Muscle of leg (tissue), 11 donors: Measurements from ENCODE around the gene CRYGN. TPM values are rescaled to one million over a fixed set of nuclear protein-coding genes. Genes with fewer than 3 reads are reported as not detected.

Source experiments
- DNase-seq: peaks from one replicate; pipeline ENCODE4 v3.0.0; 2013
- H3K27ac ChIP-seq: one replicate; pipeline ENCODE4 v1.5.1; 2013; ENCODE audit warnings: mild to moderate bottlenecking, low read length, control low read depth
- H3K27me3 ChIP-seq: one replicate; pipeline ENCODE4 v1.6.1; 2013; ENCODE audit warnings: low read length; ENCODE audit not compliant: control insufficient read depth, insufficient read depth
- H3K36me3 ChIP-seq: one replicate; pipeline ENCODE4 v1.6.1; 2013; ENCODE audit warnings: low read length; ENCODE audit not compliant: control insufficient read depth, insufficient read depth
- H3K4me1 ChIP-seq: one replicate; pipeline ENCODE4 v1.6.1; 2013; ENCODE audit warnings: low read length; ENCODE audit not compliant: control insufficient read depth, insufficient read depth
- H3K4me3 ChIP-seq: one replicate; pipeline ENCODE4 v1.5.1; 2013; ENCODE audit warnings: low read length, control low read depth
- H3K9me3 ChIP-seq: replicated peaks from 2 replicates; pipeline ENCODE4 v1.6.1; 2013; ENCODE audit warnings: low read depth, low read length; ENCODE audit not compliant: control insufficient read depth
- WGBS: methylation state at CpG from one replicate; pipeline ENCODE4 v1.1.5; 2013; ENCODE audit warnings: missing lambda C conversion rate; ENCODE audit not compliant: insufficient coverage; 5-methylcytosine and 5-hydroxymethylcytosine counted together
- polyA plus RNA-seq, 8 donors: library from polyadenylated mRNA; unstranded; fragments of 120-200 nt; gene quantifications; one replicate each; pipeline versions ENCODE4 v1.2.1 to v1.2.3, GENCODE V29; 2013; ENCODE audit warnings: inconsistent platforms in 1 of 8, low replicate concordance in 1 of 8; ENCODE audit not compliant: insufficient read length in 8 of 8, insufficient read depth in 1 of 8
- total RNA-seq: library from RNA; stranded (reverse); fragments of 120-200 nt; gene quantifications from one replicate; pipeline ENCODE4 v1.2.4, GENCODE V29; 2013

Gene CRYGN
- total and polyA plus RNA-seq, 9 donors = 0.05 to 0.41 (median 0.12) TPM; not detected in 3

- Histone ChIP-seq H3K36me3 (peaks cover 11% of the 10 kb centered on the region), H3K27ac (peak overlapping the region; percentile 79), H3K27me3 (peaks cover 3% of the 10 kb centered on the region), H3K4me1 (peaks cover 21% of the 10 kb centered on the region), H3K4me3 (peak overlapping the region; percentile 13), H3K9me3 (peaks cover 21% of the 10 kb centered on the region)
- peak; percentile 90 for DNase-seq
- WGBS = 1% methylated on average over 16 of the region's 25 CpGs
Observed at GRCh38 chr7:151459726-151460473, 20.0 kb upstream of the CRYGN start.

GRCh38 chr7:151457534-151457933 is 17.6 kb upstream of the CRYGN start:
- Histone ChIP-seq H3K27me3 (peaks cover 3% of the 10 kb centered on the region), H3K9me3 (peaks cover 5% of the 10 kb centered on the region), H3K36me3 (no peaks in the 10 kb centered on the region), H3K4me1 (peaks cover 21% of the 10 kb centered on the region), H3K27ac (no peak overlapping the region), H3K4me3 (no peak overlapping the region)
- DNase-seq = no peak
- WGBS = 93% methylated on average over 2 of the region's 6 CpGs

GRCh38 chr7:151456782-151457181 is 16.8 kb upstream of the CRYGN start:
- Histone ChIP-seq H3K27ac (no peak overlapping the region), H3K9me3 (no peaks in the 10 kb centered on the region), H3K4me1 (peaks cover 21% of the 10 kb centered on the region), H3K27me3 (peaks cover 3% of the 10 kb centered on the region), H3K4me3 (no peak overlapping the region), H3K36me3 (no peaks in the 10 kb centered on the region)
- DNase-seq = no peak
- 61% methylated on average over 2 of the region's 4 CpGs for WGBS

- 80% methylated on average over 1 of the region's 5 CpGs for WGBS
Observed at GRCh38 chr7:151456276-151456675, 16.3 kb upstream of the CRYGN start.

GRCh38 chr7:151455690-151456089 is 15.7 kb upstream of the CRYGN start:
- WGBS = no CpG with 5 or more reads among the region's 4 CpGs
- peaks cover 18% of the 10 kb centered on the region for H3K4me1 ChIP-seq
- no peak for DNase-seq
- H3K27me3 ChIP-seq = peaks cover 3% of the 10 kb centered on the region
- no peak overlapping the region for H3K27ac ChIP-seq
- no peaks in the 10 kb centered on the region for H3K9me3 ChIP-seq
- H3K4me3 ChIP-seq = no peak overlapping the region
- no peaks in the 10 kb centered on the region for H3K36me3 ChIP-seq

More at GRCh38 chr7:151456276-151456675, 16.3 kb upstream of the CRYGN start:
- no peaks in the 10 kb centered on the region for H3K36me3 ChIP-seq
- H3K27ac ChIP-seq = no peak overlapping the region
- no peak for DNase-seq
- peaks cover 3% of the 10 kb centered on the region for H3K27me3 ChIP-seq
- H3K4me3 ChIP-seq = no peak overlapping the region
- no peaks in the 10 kb centered on the region for H3K9me3 ChIP-seq
- peaks cover 21% of the 10 kb centered on the region for H3K4me1 ChIP-seq

GRCh38 chr7:151454932-151455530 is 15.1 kb upstream of the CRYGN start:
- Histone ChIP-seq H3K4me1 (peaks cover 11% of the 10 kb centered on the region), H3K27me3 (peaks cover 3% of the 10 kb centered on the region), H3K9me3 (no peaks in the 10 kb centered on the region), H3K36me3 (no peaks in the 10 kb centered on the region), H3K27ac (no peak overlapping the region), H3K4me3 (no peak overlapping the region)
- WGBS = 81% methylated on average over 15 of the region's 15 CpGs
- DNase-seq = no peak

- Histone ChIP-seq H3K4me3 (no peak overlapping the region), H3K27ac (no peak overlapping the region), H3K4me1 (peaks cover 4% of the 10 kb centered on the region), H3K9me3 (no peaks in the 10 kb centered on the region), H3K27me3 (peaks cover 3% of the 10 kb centered on the region), H3K36me3 (no peaks in the 10 kb centered on the region)
- 59% methylated on average over 11 of the region's 14 CpGs for WGBS
- no peak for DNase-seq
Observed at GRCh38 chr7:151454305-151454704, 14.4 kb upstream of the CRYGN start.

- DNase-seq = no peak
- H3K4me3 ChIP-seq = no peak overlapping the region
- 58% methylated on average over 11 of the region's 13 CpGs for WGBS
Observed at GRCh38 chr7:151453326-151453791, 13.4 kb upstream of the CRYGN start.

GRCh38 chr7:151452680-151453325 is 12.9 kb upstream of the CRYGN start:
- no peaks in the 10 kb centered on the region for H3K9me3 ChIP-seq
- H3K36me3 ChIP-seq = no peaks in the 10 kb centered on the region
- no peak for DNase-seq
- H3K4me1 ChIP-seq = no peaks in the 10 kb centered on the region
- peaks cover 5% of the 10 kb centered on the region for H3K27me3 ChIP-seq
- H3K4me3 ChIP-seq = no peak overlapping the region
- no peak overlapping the region for H3K27ac ChIP-seq
- 65% methylated on average over 7 of the region's 15 CpGs for WGBS

More at GRCh38 chr7:151453326-151453791, 13.4 kb upstream of the CRYGN start:
- no peaks in the 10 kb centered on the region for H3K36me3 ChIP-seq
- H3K27me3 ChIP-seq = peaks cover 5% of the 10 kb centered on the region
- H3K4me1 ChIP-seq = no peaks in the 10 kb centered on the region
- H3K27ac ChIP-seq = no peak overlapping the region
- H3K9me3 ChIP-seq = no peaks in the 10 kb centered on the region
